Measurements from ENCODE around the gene TENM3.

The TENM3 gene

DNA sequence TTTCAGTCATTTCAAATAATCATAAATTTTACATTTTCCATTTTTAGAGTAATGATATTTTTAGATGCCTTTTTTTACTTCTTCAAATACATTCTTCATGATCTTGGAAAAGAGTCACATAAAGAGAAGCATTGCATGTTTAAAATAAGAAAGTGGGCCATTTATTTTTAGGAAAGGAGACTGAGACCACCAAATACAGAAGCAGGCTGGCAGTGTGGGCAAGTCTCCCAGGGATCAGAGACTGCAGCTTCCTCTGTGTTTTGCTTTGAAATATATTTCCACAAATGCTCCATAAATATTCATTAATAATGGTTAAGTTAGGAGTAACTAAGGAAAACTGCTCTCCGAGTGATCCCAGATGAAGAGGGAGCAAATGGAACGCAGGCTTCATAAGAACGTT lies 397.3 kb downstream of the TENM3 start:
- H4K20me1 ChIP-seq (ENCODE audit: low read depth, low read length) = no peaks in the 10 kb centered on the region
- no peak overlapping the region for H3K4me2 ChIP-seq (ENCODE audit: low read depth, low read length, poor library complexity, severe bottlenecking)
- no peaks in the 10 kb centered on the region for H3K27me3 ChIP-seq (ENCODE audit: low read length)
- H3K27ac ChIP-seq (ENCODE audit: low read depth, low read length) = no peak overlapping the region
- H2AFZ ChIP-seq (ENCODE audit: low read depth, low read length, severe bottlenecking) = no peak overlapping the region
- TF ChIP-seq, protein P1, sequence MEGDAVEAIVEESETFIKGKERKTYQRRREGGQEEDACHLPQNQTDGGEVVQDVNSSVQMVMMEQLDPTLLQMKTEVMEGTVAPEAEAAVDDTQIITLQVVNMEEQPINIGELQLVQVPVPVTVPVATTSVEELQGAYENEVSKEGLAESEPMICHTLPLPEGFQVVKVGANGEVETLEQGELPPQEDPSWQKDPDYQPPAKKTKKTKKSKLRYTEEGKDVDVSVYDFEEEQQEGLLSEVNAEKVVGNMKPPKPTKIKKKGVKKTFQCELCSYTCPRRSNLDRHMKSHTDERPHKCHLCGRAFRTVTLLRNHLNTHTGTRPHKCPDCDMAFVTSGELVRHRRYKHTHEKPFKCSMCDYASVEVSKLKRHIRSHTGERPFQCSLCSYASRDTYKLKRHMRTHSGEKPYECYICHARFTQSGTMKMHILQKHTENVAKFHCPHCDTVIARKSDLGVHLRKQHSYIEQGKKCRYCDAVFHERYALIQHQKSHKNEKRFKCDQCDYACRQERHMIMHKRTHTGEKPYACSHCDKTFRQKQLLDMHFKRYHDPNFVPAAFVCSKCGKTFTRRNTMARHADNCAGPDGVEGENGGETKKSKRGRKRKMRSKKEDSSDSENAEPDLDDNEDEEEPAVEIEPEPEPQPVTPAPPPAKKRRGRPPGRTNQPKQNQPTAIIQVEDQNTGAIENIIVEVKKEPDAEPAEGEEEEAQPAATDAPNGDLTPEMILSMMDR (IDR thresholded peaks at IDR 0.05; ENCODE audit: insufficient read depth, low read length, poor library complexity, severe bottlenecking) = no peak
- no peak for TF ChIP-seq EZH2phosphoT487 (conservative IDR thresholded peaks at IDR 0.05; ENCODE audit: low read length)
- H3K9me3 ChIP-seq (ENCODE audit: insufficient read depth, low read length) = no peaks in the 10 kb centered on the region
- no peak overlapping the region for H3K4me3 ChIP-seq (ENCODE audit: insufficient read depth, low read length, poor library complexity, severe bottlenecking)
- H3K9ac ChIP-seq (ENCODE audit: low read length) = no peak overlapping the region
- H3K9me2 ChIP-seq (replicated peaks; ENCODE audit: insufficient read depth, low read length) = no peaks in the 10 kb centered on the region
- H3K79me2 ChIP-seq (ENCODE audit: insufficient read depth, low read length) = no peaks in the 10 kb centered on the region
- no peaks in the 10 kb centered on the region for H3F3A ChIP-seq (ENCODE audit: insufficient read depth)
- H3K36me3 ChIP-seq (ENCODE audit: low read length) = no peaks in the 10 kb centered on the region

DNA sequence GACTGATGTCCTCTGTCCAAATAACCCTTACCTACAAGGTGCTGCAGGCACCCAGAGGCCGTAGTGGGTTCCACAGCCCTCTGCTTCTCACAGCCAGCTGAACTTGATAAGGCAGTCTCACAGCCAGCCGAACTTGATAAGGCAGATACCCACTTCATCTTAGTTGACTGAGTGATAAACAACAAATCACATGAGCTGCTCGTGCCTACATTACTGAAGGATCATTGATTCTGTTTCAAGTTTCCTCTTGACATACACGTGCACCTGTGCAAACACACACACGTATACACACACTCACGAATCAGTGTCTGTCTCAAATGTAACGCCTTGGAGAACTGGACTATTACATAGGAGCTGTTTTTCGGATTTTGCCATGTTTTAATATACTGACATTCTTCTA lies 397.7 kb downstream of the TENM3 start:
- no peak overlapping the region for H3K9ac ChIP-seq (ENCODE audit: low read length)
- H3K27me3 ChIP-seq (ENCODE audit: low read length) = no peaks in the 10 kb centered on the region
- no peaks in the 10 kb centered on the region for H4K20me1 ChIP-seq (ENCODE audit: low read depth, low read length)
- no peaks in the 10 kb centered on the region for H3K9me2 ChIP-seq (replicated peaks; ENCODE audit: insufficient read depth, low read length)
- H3F3A ChIP-seq (ENCODE audit: insufficient read depth) = no peaks in the 10 kb centered on the region
- no peak overlapping the region for H3K27ac ChIP-seq (ENCODE audit: low read depth, low read length)
- H3K79me2 ChIP-seq (ENCODE audit: insufficient read depth, low read length) = no peaks in the 10 kb centered on the region
- no peak overlapping the region for H3K4me2 ChIP-seq (ENCODE audit: low read depth, low read length, poor library complexity, severe bottlenecking)
- no peak for TF ChIP-seq EZH2phosphoT487 (conservative IDR thresholded peaks at IDR 0.05; ENCODE audit: low read length)
- TF ChIP-seq, protein P1 (IDR thresholded peaks at IDR 0.05; ENCODE audit: insufficient read depth, low read length, poor library complexity, severe bottlenecking) = no peak
- no peaks in the 10 kb centered on the region for H3K36me3 ChIP-seq (ENCODE audit: low read length)
- H3K4me3 ChIP-seq (ENCODE audit: insufficient read depth, low read length, poor library complexity, severe bottlenecking) = no peak overlapping the region
- H3K9me3 ChIP-seq (ENCODE audit: insufficient read depth, low read length) = no peaks in the 10 kb centered on the region
- no peak overlapping the region for H2AFZ ChIP-seq (ENCODE audit: low read depth, low read length, severe bottlenecking)

DNA sequence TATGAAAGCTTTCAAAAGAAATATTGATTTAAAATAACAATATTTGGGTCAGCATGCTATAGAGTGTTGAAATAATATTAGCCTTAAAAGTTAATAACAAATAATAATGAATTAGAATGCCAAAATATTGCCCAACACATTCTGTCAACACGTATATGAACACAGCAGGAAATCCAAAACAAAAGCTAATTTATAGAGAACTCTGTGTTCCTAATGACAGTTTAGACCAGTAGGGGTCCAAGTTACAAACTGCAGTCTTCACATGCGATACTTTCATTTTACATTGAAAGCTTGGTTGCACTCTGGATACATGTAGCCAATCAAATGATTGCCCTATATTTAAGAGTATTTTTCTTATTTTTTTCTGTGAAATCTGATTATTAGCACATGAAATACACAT lies 399.6 kb downstream of the TENM3 start:
- no peak overlapping the region for H3K4me3 ChIP-seq (ENCODE audit: insufficient read depth, low read length, poor library complexity, severe bottlenecking)
- no peaks in the 10 kb centered on the region for H3F3A ChIP-seq (ENCODE audit: insufficient read depth)
- no peak overlapping the region for H3K4me2 ChIP-seq (ENCODE audit: low read depth, low read length, poor library complexity, severe bottlenecking)
- no peaks in the 10 kb centered on the region for H3K79me2 ChIP-seq (ENCODE audit: insufficient read depth, low read length)
- no peaks in the 10 kb centered on the region for H3K9me2 ChIP-seq (replicated peaks; ENCODE audit: insufficient read depth, low read length)
- no peak overlapping the region for H2AFZ ChIP-seq (ENCODE audit: low read depth, low read length, severe bottlenecking)
- no peaks in the 10 kb centered on the region for H3K36me3 ChIP-seq (ENCODE audit: low read length)
- no peak overlapping the region for H3K9ac ChIP-seq (ENCODE audit: low read length)
- no peaks in the 10 kb centered on the region for H3K27me3 ChIP-seq (ENCODE audit: low read length)
- TF ChIP-seq, protein P1 (IDR thresholded peaks at IDR 0.05; ENCODE audit: insufficient read depth, low read length, poor library complexity, severe bottlenecking) = no peak
- no peak for TF ChIP-seq EZH2phosphoT487 (conservative IDR thresholded peaks at IDR 0.05; ENCODE audit: low read length)
- no peak overlapping the region for H3K27ac ChIP-seq (ENCODE audit: low read depth, low read length)
- no peaks in the 10 kb centered on the region for H3K9me3 ChIP-seq (ENCODE audit: insufficient read depth, low read length)
- no peaks in the 10 kb centered on the region for H4K20me1 ChIP-seq (ENCODE audit: low read depth, low read length)
